ENCODE data around the gene TAF5L.
"Not testable (repeated sequence)": the region's sequence is repeated elsewhere in the genome, so short reads cannot be mapped to it uniquely, and the experiment has no call there.

The TAF5L gene

DNA sequence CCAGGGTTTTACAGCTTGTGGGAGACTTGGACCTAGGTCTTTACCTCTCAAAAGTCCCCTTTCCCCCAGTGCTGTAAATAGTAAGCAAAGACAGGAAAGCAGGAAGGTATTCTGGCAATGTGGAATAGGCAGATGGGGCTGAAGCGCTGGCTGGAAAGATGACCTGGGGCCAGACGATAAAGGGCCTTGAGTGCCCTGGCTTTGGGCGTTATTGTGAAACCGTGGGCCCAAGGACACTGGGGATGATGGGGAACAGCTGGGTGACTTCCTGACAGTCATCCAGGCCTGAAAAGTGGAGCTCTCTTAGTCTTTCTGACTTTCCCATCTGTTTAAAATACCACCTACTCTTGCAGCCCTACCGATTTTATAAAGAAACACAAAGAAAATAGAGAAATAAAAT, 16.5 kb upstream of the TAF5L start:
- DNase-seq (ENCODE audit: low read depth in 2 of 2), result no peak

- no peak for DNase-seq (ENCODE audit: low read depth in 2 of 2)
Observed at GRCh38 chr1:229641306-229641705, 15.4 kb upstream of the TAF5L start.

DNA sequence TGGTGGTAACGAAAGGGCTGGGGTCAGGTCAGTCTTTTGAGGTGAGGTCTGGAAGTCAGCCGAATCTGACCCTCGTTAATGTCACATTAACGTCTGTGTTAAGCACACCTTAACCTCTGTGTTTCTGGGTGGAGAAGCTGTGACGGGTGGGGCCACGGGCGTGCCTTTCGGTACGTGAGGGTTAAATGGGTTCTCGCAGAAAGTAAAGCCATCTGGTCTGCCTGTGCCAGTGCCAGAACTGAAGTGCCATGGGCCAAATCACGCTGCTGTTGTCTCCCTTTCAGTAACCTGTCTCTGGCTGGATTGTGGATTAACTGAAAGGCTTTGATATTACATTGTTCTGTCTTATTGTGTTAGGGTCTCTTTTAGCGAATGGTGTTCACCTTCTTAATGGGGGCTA, 14.5 kb upstream of the TAF5L start:
- DNase-seq (ENCODE audit: low read depth in 2 of 2), result no peak

DNA sequence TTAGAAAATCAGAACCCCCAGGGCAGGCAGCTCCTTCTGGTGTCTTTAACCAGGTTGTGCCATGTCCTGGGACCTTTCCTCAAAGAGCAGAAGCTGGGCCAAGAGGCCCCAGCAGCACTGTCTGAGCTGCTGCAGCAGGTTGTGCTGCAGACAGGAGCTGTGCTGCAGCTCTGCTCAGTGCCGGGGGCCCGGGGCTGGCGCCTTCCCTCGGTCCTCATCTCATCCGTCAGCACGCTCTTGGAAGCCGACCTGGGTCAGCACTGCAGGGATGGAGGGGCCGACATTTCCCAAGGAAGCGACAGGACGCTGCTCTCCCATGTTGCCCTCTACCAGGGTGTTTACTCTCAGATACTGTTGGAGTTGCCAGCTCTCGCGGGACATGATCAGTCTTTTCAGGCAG, 11.8 kb upstream of the TAF5L start:
- no peak for DNase-seq (ENCODE audit: low read depth in 2 of 2)

DNA sequence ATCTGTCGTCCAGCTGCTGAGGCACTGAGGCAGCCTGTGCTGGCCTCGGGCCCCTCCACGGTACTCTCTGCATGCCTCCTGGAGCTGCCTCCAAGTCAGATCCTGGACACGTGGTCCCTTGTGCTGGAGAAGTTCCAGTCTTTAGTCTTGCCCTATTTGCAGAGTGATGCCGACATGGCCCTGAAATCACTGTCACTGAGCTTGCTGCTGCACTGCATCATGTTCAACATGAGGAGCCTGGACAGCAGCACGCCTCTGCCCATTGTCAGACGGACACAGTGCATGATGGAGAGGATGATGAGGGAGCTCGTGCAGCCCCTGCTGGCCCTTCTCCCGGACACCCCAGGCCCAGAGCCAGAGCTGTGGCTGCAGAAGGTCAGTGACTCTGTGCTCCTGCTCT, 10.1 kb upstream of the TAF5L start:
- DNase-seq (ENCODE audit: low read depth in 2 of 2), result no peak

- DNase-seq (ENCODE audit: low read depth in 2 of 2), result no peak
Observed at GRCh38 chr1:229631966-229632365, 6.0 kb upstream of the TAF5L start.

GRCh38 chr1:229631148-229631547, 5.2 kb upstream of the TAF5L start:
- DNase-seq (ENCODE audit: low read depth in 2 of 2), result no peak

GRCh38 chr1:229629261-229629660, 3.3 kb upstream of the TAF5L start:
- DNase-seq (ENCODE audit: low read depth in 2 of 2), result no peak

DNA sequence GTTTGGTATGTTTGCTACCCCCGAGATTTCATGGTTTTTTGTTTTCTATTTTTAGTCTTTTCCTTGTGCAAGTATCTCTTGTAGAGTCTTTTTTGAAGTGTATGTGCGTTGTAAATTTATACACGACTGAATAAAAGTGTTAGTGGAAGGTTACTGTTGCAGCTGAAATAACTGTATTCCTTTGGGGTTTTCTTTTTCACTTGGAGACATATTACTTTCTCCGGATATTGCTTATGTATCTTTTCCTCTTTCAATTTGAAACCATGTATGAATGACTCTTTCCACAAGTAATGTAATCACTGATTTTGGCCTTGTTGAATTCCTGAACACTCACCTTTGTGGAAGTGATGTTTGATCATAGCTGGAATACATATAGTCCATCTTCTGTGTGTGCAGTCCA, 1.1 kb upstream of the TAF5L start:
- no peak for DNase-seq (ENCODE audit: low read depth in 2 of 2)

- peak; percentile 1 to 25 for DNase-seq (ENCODE audit: low read depth in 2 of 2)
Observed at GRCh38 chr1:229625071-229625914, 629 bp downstream of the TAF5L start.

DNA sequence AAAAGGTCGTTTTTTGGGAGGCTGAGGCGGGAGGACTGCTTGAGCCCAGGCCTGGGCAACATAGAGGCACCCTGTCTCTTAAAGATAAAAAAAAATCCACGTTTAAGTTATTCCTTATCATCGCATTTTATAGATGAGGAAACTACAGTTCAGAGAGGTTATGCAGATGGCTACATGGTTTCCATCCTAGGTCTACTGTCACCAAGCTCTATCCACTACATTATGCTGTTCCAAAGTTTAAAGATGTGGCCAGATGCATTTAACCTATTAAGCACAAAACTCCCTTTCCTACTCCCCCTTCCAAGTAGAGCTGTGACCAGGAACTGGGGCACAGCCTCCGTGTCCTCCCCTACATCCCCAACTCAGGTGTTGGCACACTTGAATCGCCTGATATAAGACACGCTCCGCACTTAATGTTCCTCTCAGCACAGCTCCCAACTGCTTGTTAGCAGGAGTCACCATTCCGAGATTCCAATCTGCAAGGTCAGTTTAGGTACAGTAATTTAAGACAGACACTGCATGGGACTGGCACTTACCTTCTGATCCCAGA, 1.3 kb downstream of the TAF5L start:
- DNase-seq (ENCODE audit: low read depth in 2 of 2), result no peak

- no peak for DNase-seq (ENCODE audit: low read depth in 2 of 2)
Observed at GRCh38 chr1:229623838-229624237, 2.1 kb downstream of the TAF5L start.

GRCh38 chr1:229623225-229623624, 2.7 kb downstream of the TAF5L start:
- no peak for DNase-seq (ENCODE audit: low read depth in 2 of 2)

- not testable (repeated sequence) for DNase-seq (ENCODE audit: low read depth in 2 of 2)
Observed at GRCh38 chr1:229622641-229623120, 3.2 kb downstream of the TAF5L start.

DNA sequence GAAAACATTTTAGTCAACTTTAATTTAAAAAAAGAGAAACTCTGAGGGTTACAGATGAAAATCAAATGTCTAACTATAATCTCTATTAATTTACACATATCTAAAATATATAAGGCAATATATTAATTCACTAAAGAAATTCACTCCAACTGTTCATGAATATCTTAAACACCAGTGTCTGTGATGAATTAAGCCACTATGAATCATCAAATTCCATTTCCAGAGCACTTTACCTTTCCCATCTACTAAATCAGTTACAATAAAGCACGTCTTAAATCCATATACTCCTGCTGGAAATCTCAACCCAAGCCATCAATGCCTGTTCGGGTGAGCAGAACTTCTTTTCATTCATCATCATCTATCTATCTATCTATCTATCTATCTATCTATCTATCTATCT, 4.3 kb downstream of the TAF5L start:
- no peak for DNase-seq (ENCODE audit: low read depth in 2 of 2)

- no peak for DNase-seq (ENCODE audit: low read depth in 2 of 2)
Observed at GRCh38 chr1:229620876-229621275, 5.0 kb downstream of the TAF5L start.

DNA sequence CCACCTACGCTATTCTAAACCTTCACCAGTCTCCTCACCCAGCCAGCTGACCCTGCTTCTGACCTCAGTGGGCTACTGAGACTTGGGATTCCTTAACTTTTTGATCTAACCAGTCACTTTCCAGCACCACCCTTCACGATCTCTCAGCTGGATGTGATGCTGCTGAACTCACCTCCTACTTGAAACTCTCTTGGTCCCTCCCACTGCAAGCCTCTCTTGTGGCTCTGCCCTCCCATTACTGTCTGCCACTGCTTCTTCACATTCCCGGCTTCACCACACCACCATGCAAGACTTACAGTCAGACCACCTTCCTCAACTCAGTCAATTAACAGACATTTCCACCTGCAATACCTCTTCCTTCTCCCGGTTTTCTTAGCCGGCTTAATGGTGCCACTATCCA, 6.3 kb downstream of the TAF5L start:
- DNase-seq (ENCODE audit: low read depth in 2 of 2), result no peak

- no peak for DNase-seq (ENCODE audit: low read depth in 2 of 2)
Observed at GRCh38 chr1:229619002-229619401, 6.9 kb downstream of the TAF5L start.

DNA sequence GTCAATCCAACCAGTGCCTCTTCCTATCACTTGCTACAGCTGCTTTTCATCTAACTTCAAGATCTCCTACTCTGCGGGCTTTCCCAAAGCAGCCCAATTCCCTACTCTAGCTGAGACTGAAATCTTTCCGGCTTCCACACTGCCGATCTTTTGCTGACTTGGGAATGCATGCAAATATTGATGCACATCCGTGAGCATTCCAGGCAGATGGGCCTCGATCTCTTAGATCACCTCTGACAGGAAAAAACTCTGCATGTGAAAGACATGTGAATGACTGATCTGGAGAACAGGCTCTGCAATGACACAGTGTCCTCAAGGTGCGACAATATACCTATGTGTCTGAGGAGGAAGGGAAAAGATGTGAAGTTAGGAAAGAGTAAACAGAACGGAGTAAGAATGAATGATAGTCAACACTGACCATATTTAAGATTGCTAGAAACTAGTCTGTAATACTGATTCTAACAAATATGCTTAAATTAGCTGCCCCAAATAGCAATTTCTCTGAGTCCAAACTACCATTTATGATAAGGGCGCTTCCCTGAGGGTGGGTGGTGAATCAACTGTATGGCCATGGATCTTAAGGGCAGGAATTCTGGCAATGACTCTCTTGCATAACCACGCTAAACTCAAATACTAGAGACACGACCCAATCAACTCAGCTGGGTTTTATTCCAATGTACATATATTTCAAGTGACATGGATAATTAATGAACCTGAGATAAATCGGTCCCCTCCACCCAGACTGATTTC, 8.4 kb downstream of the TAF5L start:
- DNase-seq (ENCODE audit: low read depth in 2 of 2), result no peak

GRCh38 chr1:229614701-229615100, 11.2 kb downstream of the TAF5L start:
- no peak for DNase-seq (ENCODE audit: low read depth in 2 of 2)

- no peak for DNase-seq (ENCODE audit: low read depth in 2 of 2)
Observed at GRCh38 chr1:229613938-229614337, 12.0 kb downstream of the TAF5L start.

GRCh38 chr1:229608590-229608989, 17.3 kb downstream of the TAF5L start:
- DNase-seq (ENCODE audit: low read depth in 2 of 2), result no peak

GRCh38 chr1:229607370-229607769, 18.6 kb downstream of the TAF5L start:
- no peak for DNase-seq (ENCODE audit: low read depth in 2 of 2)
